Stimulated activated CD4-positive, alpha-beta T cell treated with anti-CD3 and anti-CD28 coated beads, TNF-alpha, amount 100 ng/mL, for 48 hours (primary cell): Measurements from ENCODE around the gene FNIP1.
"Not testable (repeated sequence)": the region's sequence is repeated elsewhere in the genome, so short reads cannot be mapped to it uniquely, and the experiment has no call there.

Source experiments
- DNase-seq, 3 donors: peaks; one replicate each; pipeline ENCODE4 v3.0.0-alpha.2; 2020; ENCODE audit warnings: low read depth in 3 of 3

The FNIP1 gene

GRCh38 chr5:131749723-131750470, 46.9 kb downstream of the FNIP1 start:
- no peak for DNase-seq

GRCh38 chr5:131749138-131749537, 47.7 kb downstream of the FNIP1 start:
- DNase-seq = no peak

GRCh38 chr5:131747180-131748105, 49.4 kb downstream of the FNIP1 start:
- no peak for DNase-seq

- no peak for DNase-seq
Measured at GRCh38 chr5:131746423-131746822, 50.4 kb downstream of the FNIP1 start.

- DNase-seq = no peak
Measured at GRCh38 chr5:131745703-131746102, 51.1 kb downstream of the FNIP1 start.

GRCh38 chr5:131745155-131745554, 51.7 kb downstream of the FNIP1 start:
- no peak for DNase-seq

- DNase-seq = no peak
Measured at GRCh38 chr5:131740477-131740876, 56.3 kb downstream of the FNIP1 start.

- DNase-seq = no peak
Measured at GRCh38 chr5:131735393-131735792, 61.4 kb downstream of the FNIP1 start.

GRCh38 chr5:131734939-131735338, 61.9 kb downstream of the FNIP1 start:
- not testable (repeated sequence) for DNase-seq

GRCh38 chr5:131729292-131729691, 67.5 kb downstream of the FNIP1 start:
- DNase-seq = not testable (repeated sequence)

GRCh38 chr5:131724089-131724488, 72.7 kb downstream of the FNIP1 start:
- DNase-seq = not testable (repeated sequence)

- no peak for DNase-seq
Measured at GRCh38 chr5:131720714-131721113, 76.1 kb downstream of the FNIP1 start.

GRCh38 chr5:131719564-131719963, 77.3 kb downstream of the FNIP1 start:
- DNase-seq = no peak

- no peak for DNase-seq
Measured at GRCh38 chr5:131718487-131719014, 78.3 kb downstream of the FNIP1 start.

- not testable (repeated sequence) for DNase-seq
Measured at GRCh38 chr5:131717164-131717563, 79.7 kb downstream of the FNIP1 start.

GRCh38 chr5:131716650-131717049, 80.2 kb downstream of the FNIP1 start:
- no peak for DNase-seq

GRCh38 chr5:131710391-131710790, 86.4 kb downstream of the FNIP1 start:
- no peak for DNase-seq

- no peak for DNase-seq
Measured at GRCh38 chr5:131709043-131709442, 87.8 kb downstream of the FNIP1 start.

- no peak for DNase-seq
Measured at GRCh38 chr5:131706281-131706680, 90.5 kb downstream of the FNIP1 start.

GRCh38 chr5:131694926-131695325, 101.9 kb downstream of the FNIP1 start:
- no peak for DNase-seq

GRCh38 chr5:131693894-131694293, 102.9 kb downstream of the FNIP1 start:
- no peak for DNase-seq

- DNase-seq = no peak
Measured at GRCh38 chr5:131685516-131686171, 111.2 kb downstream of the FNIP1 start.
